Adrenal gland (tissue), 5 donors: ENCODE data around the gene PPEF2.

Source experiments
- POLR2A ChIP-seq, 2 donors: fragments of 450-650 bp; IDR thresholded peaks; one replicate each; pipeline ENCODE4 v1.6.1; 2017; ENCODE audit warnings: antibody characterized with exemption in 2 of 2, mild to moderate bottlenecking in 2 of 2, moderate library complexity in 1 of 2
- TF ChIP-seq, protein P1 (sequence below), 6 experiments: fragments of 450-650 bp in 4 of 6; fragments of 200-600 bp in 2 of 6; sonication (generic) in 1 of 6; IDR thresholded peaks; 1 replicate in 5 of 6; 2 replicates in 1 of 6; pipeline versions ENCODE4 v1.5.1 to v1.8.0; 2016 to 2021; ENCODE audit warnings: antibody characterized with exemption in 6 of 6, mild to moderate bottlenecking in 2 of 6, moderate library complexity in 1 of 6
- donor health status: DM: no; HTN: no; CAD: no.

GRCh38 chr4:75892508-75892907 is 9.7 kb downstream of the PPEF2 start:
- TF ChIP-seq, protein P1, sequence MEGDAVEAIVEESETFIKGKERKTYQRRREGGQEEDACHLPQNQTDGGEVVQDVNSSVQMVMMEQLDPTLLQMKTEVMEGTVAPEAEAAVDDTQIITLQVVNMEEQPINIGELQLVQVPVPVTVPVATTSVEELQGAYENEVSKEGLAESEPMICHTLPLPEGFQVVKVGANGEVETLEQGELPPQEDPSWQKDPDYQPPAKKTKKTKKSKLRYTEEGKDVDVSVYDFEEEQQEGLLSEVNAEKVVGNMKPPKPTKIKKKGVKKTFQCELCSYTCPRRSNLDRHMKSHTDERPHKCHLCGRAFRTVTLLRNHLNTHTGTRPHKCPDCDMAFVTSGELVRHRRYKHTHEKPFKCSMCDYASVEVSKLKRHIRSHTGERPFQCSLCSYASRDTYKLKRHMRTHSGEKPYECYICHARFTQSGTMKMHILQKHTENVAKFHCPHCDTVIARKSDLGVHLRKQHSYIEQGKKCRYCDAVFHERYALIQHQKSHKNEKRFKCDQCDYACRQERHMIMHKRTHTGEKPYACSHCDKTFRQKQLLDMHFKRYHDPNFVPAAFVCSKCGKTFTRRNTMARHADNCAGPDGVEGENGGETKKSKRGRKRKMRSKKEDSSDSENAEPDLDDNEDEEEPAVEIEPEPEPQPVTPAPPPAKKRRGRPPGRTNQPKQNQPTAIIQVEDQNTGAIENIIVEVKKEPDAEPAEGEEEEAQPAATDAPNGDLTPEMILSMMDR (IDR thresholded peaks at IDR 0.05): no peak
- no peak for TF ChIP-seq POLR2A (IDR thresholded peaks at IDR 0.05)
